ENCODE results near the gene GULP1.

DNA sequence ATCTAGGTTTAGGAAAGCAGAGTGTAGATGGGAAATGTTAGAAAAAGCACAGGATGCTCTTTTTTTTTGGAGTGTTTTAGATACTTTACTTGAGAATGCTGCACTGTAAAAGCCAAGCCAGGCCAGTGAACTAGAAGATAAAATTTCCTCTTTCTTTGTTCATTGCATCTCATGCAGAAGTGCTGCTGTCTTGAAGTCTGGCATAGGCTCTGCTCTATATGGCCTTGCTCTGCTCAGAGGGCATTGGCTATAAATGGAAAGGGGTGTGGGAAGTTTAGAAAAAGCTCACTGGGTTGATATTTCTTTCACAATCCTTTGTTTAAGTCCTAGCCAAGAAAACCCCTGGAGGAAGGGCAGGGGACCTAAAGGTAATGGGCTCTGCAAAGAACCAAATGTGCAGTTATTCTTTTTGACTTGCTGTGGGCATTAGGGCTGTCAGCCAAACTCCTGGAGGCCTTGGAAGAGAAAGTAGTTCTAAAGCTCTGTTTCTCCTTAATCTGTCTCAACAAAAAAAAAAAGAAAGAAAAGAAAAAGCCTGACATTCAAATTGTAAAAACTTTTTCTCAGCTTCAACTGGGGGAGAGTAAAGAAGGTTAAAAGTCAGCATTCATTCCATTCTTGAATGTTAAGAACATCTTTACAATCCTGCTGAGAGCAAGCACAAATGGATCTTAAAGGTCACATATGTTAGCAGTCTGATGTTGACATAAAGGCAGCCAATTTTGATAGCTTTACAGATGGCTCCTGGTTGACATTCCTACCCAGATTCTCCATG lies 338.3 kb downstream of the GULP1 start:
- TF ChIP-seq POLR2AphosphoS5 (IDR thresholded peaks at IDR 0.05) (no peak), POLR2A (IDR thresholded peaks at IDR 0.05) (no peak)
- TF ChIP-seq, protein P1, sequence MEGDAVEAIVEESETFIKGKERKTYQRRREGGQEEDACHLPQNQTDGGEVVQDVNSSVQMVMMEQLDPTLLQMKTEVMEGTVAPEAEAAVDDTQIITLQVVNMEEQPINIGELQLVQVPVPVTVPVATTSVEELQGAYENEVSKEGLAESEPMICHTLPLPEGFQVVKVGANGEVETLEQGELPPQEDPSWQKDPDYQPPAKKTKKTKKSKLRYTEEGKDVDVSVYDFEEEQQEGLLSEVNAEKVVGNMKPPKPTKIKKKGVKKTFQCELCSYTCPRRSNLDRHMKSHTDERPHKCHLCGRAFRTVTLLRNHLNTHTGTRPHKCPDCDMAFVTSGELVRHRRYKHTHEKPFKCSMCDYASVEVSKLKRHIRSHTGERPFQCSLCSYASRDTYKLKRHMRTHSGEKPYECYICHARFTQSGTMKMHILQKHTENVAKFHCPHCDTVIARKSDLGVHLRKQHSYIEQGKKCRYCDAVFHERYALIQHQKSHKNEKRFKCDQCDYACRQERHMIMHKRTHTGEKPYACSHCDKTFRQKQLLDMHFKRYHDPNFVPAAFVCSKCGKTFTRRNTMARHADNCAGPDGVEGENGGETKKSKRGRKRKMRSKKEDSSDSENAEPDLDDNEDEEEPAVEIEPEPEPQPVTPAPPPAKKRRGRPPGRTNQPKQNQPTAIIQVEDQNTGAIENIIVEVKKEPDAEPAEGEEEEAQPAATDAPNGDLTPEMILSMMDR (IDR thresholded peaks at IDR 0.05 in 8 of 11, conservative IDR thresholded peaks at IDR 0.05 in 3 of 11), result no peak

Data from spleen (tissue), 7 donors.